HepG2 (cell line): ENCODE results near the gene USE1. TPM values are rescaled to one million over a fixed set of nuclear protein-coding genes. Genes with fewer than 3 reads are reported as not detected.

ENCODE experiments used
- ATRX ChIP-seq: sonication (generic); formaldehyde crosslinking; IDR thresholded peaks from 2 replicates; pipeline ENCODE4 v1.4.0; 2020; ENCODE audit warnings: missing genetic modification reagents, borderline replicate concordance
- DNMT3B ChIP-seq: conservative IDR thresholded peaks from 2 replicates; pipeline ENCODE4 v1.6.1; 2016; ENCODE audit warnings: missing biosample characterization, control low read depth
- EHMT2 ChIP-seq: fragments of 200-600 bp; sonication (generic); IDR thresholded peaks from 2 replicates; pipeline ENCODE4 v1.7.0; 2017; ENCODE audit warnings: antibody characterized with exemption, low read depth, low read length, borderline replicate concordance
- ERF ChIP-seq: IDR thresholded peaks from 2 replicates; pipeline ENCODE4 v1.6.1; 2018; ENCODE audit warnings: missing biosample characterization, missing genetic modification reagents
- GATAD2A ChIP-seq: IDR thresholded peaks from 2 replicates; pipeline ENCODE4 v1.6.1; 2016
- HNF4A ChIP-seq: sonication (generic); formaldehyde crosslinking; IDR thresholded peaks from 2 replicates; pipeline ENCODE4 v1.4.0; 2020; ENCODE audit warnings: missing genetic modification reagents
- IKZF4 ChIP-seq: sonication (generic); formaldehyde crosslinking; IDR thresholded peaks from 2 replicates; pipeline ENCODE4 v1.5.1; 2020; ENCODE audit warnings: borderline replicate concordance, mild to moderate bottlenecking, low read depth, missing genetic modification reagents; ENCODE audit errors: not compliant biosample characterization
- IRF1 ChIP-seq: sonication (generic); formaldehyde crosslinking; IDR thresholded peaks from 2 replicates; pipeline ENCODE4 v1.4.0; 2020; ENCODE audit warnings: low read depth, mild to moderate bottlenecking, missing genetic modification reagents
- MAFK ChIP-seq, 2 experiments: IDR thresholded peaks in 1 of 2; conservative IDR thresholded peaks in 1 of 2; 2 replicates each; pipeline ENCODE4 v1.6.1; 2011; ENCODE audit warnings: improper control_type of control experiment in 2 of 2, low read length in 2 of 2
- NBN ChIP-seq: fragments of 450-650 bp; conservative IDR thresholded peaks from 2 replicates; pipeline ENCODE4 v1.6.1; 2017
- PTBP1 ChIP-seq: fragments of 200-400 bp; formaldehyde crosslinking; IDR thresholded peaks from 2 replicates; pipeline ENCODE4 v1.6.1; 2018; ENCODE audit warnings: low read length, low read depth; ENCODE audit not compliant: poor library complexity, severe bottlenecking
- RBM39 ChIP-seq: fragments of 200-400 bp; formaldehyde crosslinking; IDR thresholded peaks from one replicate; pipeline ENCODE4 v1.6.1; 2018; ENCODE audit warnings: antibody characterized with exemption, mild to moderate bottlenecking, low read depth, low read length; ENCODE audit not compliant: poor library complexity, severe bottlenecking
- SAFB2 ChIP-seq: sonication (generic); formaldehyde crosslinking; IDR thresholded peaks from 2 replicates; pipeline ENCODE4 v1.5.1; 2020; ENCODE audit warnings: missing genetic modification reagents, low read depth, mild to moderate bottlenecking, borderline replicate concordance
- SIN3A ChIP-seq: IDR thresholded peaks from 2 replicates; pipeline ENCODE4 v1.6.1; 2011; ENCODE audit warnings: low read depth, mild to moderate bottlenecking, control low read depth, low read length, borderline replicate concordance
- SIX4 ChIP-seq: sonication (generic); formaldehyde crosslinking; IDR thresholded peaks from 2 replicates; pipeline ENCODE4 v1.4.0; 2020; ENCODE audit warnings: missing genetic modification reagents
- SOX6 ChIP-seq, 2 experiments: fragments of 450-650 bp in 1 of 2; sonication (generic) in 1 of 2; formaldehyde crosslinking in 1 of 2; IDR thresholded peaks; 2 replicates each; pipeline versions ENCODE4 v1.4.0 to v1.6.1; 2017 to 2020; ENCODE audit warnings: antibody characterized with exemption in 1 of 2, mild to moderate bottlenecking in 1 of 2, missing genetic modification reagents in 1 of 2
- STAG1 ChIP-seq: sonication (generic); formaldehyde crosslinking; IDR thresholded peaks from 2 replicates; pipeline ENCODE4 v1.4.0; 2020; ENCODE audit warnings: missing genetic modification reagents
- TOE1 ChIP-seq: sonication (generic); formaldehyde crosslinking; IDR thresholded peaks from 2 replicates; pipeline ENCODE4 v1.4.0; 2020; ENCODE audit warnings: mild to moderate bottlenecking, missing genetic modification reagents
- ZBTB43 ChIP-seq: sonication (generic); formaldehyde crosslinking; conservative IDR thresholded peaks from 2 replicates; pipeline ENCODE4 v1.4.0; 2020; ENCODE audit warnings: missing genetic modification reagents
- ZNF382 ChIP-seq: sonication (generic); formaldehyde crosslinking; IDR thresholded peaks from 2 replicates; pipeline ENCODE4 v1.5.0; 2020; ENCODE audit warnings: missing genetic modification reagents, mild to moderate bottlenecking, borderline replicate concordance
- ZNF687 ChIP-seq: sonication (generic); formaldehyde crosslinking; IDR thresholded peaks from 2 replicates; pipeline ENCODE4 v1.5.1; 2020; ENCODE audit warnings: mild to moderate bottlenecking, missing genetic modification reagents, moderate library complexity
- ZNF749 ChIP-seq: sonication (generic); formaldehyde crosslinking; IDR thresholded peaks from 2 replicates; pipeline ENCODE4 v1.8.0; 2022; ENCODE audit warnings: mild to moderate bottlenecking, missing genetic modification reagents, moderate library complexity, borderline replicate concordance
- ZNF878 ChIP-seq: sonication (generic); formaldehyde crosslinking; IDR thresholded peaks from 2 replicates; pipeline ENCODE4 v1.8.1; 2023; ENCODE audit warnings: mild to moderate bottlenecking, missing genetic modification reagents, moderate library complexity
- polyA plus RNA-seq, 8 experiments: library from polyadenylated mRNA; depleted of rRNA in 3 of 8; stranded (reverse) in 7 of 8; unstranded in 1 of 8; fragments of >200 nt; fragmentation: Illumina TruSeq in 4 of 8; extraction: Trizol in 4 of 8; gene quantifications; 2 replicates each; pipeline versions ENCODE4 v1.2.1 to v1.2.3, GENCODE V29; 2011 to 2016; ENCODE audit warnings: low read depth in 4 of 8, missing spikeins in 1 of 8, mixed read lengths in 1 of 8; ENCODE audit not compliant: insufficient read depth in 1 of 8
- total RNA-seq, 5 experiments: library from RNA; depleted of rRNA; stranded (reverse); fragments of >200 nt; fragmentation: Illumina TruSeq; extraction: Trizol; gene quantifications; 2 replicates each; pipeline ENCODE4 v1.2.3, GENCODE V29; 2016; ENCODE audit warnings: low read depth in 1 of 5

The USE1 gene
- total and polyA plus RNA-seq, 2 of the 13 experiments (the other 11 are each of a cell fraction or from before 2014, with no cell fraction given), result 9.9 to 17.6 TPM

- TF ChIP-seq GATAD2A (CRISPR knock-in tag) (peak; percentile 18; the same call in 1 of the 2 replicates), ZBTB43 (no peak), SIX4 (CRISPR knock-in tag) (no peak), EHMT2 (no peak), MAFK (conservative IDR thresholded peaks at IDR 0.05 in 1 of 2, IDR thresholded peaks at IDR 0.05 in 1 of 2; ENCODE audit: low read length in 2 of 2) (no peak), TOE1 (CRISPR knock-in tag) (no peak), NBN (no peak), SAFB2 (CRISPR knock-in tag) (no peak), ZNF382 (CRISPR knock-in tag) (no peak), PTBP1 (no peak), STAG1 (CRISPR knock-in tag) (no peak), ZNF687 (CRISPR knock-in tag) (peak; percentile 71), HNF4A (CRISPR knock-in tag) (peak; percentile 19; the same call in 1 of the 2 replicates), IKZF4 (CRISPR knock-in tag) (no peak), IRF1 (no peak), ERF (no peak), RBM39 (no peak), SOX6 (IDR thresholded peaks at IDR 0.05) (no peak), SOX6 (CRISPR knock-in tag; IDR thresholded peaks at IDR 0.05) (no peak), ZNF878 (CRISPR knock-in tag) (no peak), SIN3A (no peak), DNMT3B (CRISPR knock-in tag) (no peak), ATRX (CRISPR knock-in tag) (no peak), ZNF749 (CRISPR knock-in tag) (no peak)
These were observed 5.1 kb downstream of the USE1 start (continued) for GRCh38 chr19:17220207-17220758.
